Dermis microvascular lymphatic vessel endothelial cell (primary cell): ENCODE measurements around the gene DDR1. TPM values are rescaled to one million over a fixed set of nuclear protein-coding genes. Genes with fewer than 3 reads are reported as not detected.
A peak's percentile ranks its signal among the peaks of the same experiment; 100 is the strongest.
"Not testable (repeated sequence)": the region's sequence is repeated elsewhere in the genome, so short reads cannot be mapped to it uniquely, and the experiment has no call there.

Experiments
- DNase-seq, 2 donors: peaks; one replicate each; pipeline versions ENCODE4 v3.0.0 to v3.0.0-alpha.2; 2010; ENCODE audit warnings: low read depth in 2 of 2
- total RNA-seq: library from RNA; depleted of rRNA; stranded (reverse); fragments of >200 nt; gene quantifications from 2 replicates; pipeline ENCODE4 v1.2.1, GENCODE V29; 2014

The DDR1 gene
- total RNA-seq, 1 donor from 2014 or later, result 4.0 TPM

DNA sequence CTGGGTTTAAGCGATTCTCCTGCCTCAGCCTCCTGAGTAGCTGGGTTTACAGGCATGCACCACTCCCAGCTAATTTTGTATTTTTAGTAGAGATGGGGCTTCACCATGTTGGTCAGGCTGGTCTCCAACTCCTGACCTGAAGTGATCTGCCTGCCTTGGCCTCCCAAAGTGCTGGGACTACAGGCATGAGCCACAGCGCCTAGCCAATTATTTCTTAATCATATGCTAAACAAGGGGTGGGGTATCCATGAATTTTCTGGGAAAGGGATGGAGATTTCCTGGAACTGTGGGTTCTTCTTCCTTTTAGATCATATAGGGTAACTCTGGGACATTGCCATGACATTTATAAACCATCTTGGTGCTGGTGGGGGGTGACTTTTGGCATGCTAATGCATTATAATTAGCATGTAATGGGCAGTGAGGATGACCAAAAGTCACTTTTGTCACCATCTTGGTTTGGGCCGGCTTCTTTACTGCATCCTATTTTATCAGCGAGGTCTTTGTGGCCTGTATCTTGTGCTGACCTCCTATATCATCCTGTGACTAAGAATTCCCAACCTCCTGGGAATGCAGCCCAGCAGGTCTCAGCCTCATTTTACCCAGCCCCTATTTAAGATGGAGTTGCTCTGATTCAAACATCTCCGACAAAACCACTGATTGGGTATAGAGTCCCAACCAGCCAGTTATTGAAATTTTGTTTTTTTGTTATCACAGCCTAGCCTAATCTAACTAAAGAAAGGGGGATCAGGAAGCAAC is 29.9 kb upstream of the DDR1 start:
- no peak for DNase-seq

DNA sequence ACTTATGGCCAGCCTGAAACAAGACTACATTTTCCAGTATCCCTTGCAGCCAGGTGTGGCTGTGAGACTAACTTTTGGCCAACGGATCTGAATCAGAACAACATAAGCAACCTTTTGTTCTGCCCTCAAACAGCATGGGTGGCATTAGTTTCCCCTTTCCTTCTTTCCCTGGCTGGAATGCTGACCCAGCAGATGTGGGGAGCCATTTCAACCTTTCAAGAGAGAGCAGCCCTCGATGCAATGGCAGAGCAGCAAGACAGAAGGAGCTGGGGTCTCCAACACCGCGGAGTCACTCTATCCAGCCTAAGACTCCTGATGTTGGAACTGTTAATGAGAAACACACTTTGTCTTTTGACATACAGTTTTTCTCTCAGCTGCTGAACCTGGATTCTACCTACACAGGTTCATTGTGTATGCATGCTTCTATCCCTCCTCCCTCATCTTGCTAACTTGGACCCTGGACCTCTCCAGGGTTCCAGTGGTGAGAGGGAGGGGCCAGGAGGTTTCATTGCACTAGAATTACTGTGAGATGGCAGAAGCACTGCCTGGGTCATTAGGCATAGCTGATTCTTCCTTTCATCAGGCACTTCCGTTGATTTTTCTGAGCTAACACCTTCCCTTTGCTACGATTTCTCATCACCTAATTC is 28.8 kb upstream of the DDR1 start:
- no peak for DNase-seq

DNA sequence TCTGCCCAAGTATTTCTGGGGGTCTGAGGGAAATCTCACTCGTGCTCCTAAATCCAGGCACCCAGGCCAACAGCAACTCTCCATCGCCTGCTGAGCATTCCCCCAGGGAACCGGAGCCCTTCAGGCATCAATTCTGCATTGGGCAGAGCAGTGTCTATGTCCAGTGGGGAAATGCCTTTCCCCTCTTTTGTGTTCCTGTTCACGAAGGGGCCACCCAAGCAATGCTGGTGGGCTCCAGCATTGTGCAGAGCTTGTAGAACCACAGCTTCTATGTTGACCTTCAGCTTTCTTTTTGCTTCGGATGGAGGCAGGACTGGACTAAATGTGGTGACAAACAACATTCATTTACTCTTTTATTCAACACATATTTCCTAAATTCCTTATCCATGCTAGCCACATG is 27.2 kb upstream of the DDR1 start:
- no peak for DNase-seq

DNA sequence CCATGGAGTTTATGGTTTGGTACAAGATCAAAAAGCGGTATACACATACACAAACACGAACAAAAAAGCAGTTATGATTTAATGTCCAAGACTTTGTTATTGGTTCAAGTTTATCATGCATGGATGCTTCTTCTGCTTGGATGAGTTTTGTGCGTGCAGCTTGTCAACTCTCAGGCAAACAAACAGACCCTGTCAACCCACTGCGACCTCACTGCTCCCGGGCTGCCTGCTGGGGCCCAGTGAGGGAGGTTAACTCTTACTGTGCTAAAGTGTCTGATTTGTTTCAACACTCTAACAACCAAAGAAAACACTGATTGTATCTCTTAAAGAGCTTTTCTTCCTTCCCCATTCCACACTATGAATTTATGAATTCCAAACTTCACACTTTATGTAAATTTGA is 26.8 kb upstream of the DDR1 start:
- no peak for DNase-seq

DNA sequence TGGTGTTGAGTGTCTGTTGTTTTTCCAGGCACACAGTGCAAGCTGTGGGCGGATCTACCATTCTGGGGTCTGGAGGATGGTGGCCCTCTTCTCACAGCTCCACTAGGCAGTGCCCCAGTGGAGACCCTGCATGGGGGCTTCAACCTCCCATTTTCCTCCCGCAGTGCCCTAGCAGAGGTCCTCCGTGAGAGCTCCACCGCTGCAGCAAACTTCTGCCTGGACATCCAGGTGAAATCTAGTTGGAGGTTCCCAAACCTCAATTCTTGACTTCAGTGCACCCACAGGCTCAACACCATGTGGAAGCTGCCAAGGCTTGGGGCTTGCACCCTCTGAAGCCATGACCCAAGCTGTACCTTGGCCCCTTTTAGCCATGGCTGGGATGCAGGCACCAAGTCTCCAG is 24.6 kb upstream of the DDR1 start:
- not testable (repeated sequence) for DNase-seq

DNA sequence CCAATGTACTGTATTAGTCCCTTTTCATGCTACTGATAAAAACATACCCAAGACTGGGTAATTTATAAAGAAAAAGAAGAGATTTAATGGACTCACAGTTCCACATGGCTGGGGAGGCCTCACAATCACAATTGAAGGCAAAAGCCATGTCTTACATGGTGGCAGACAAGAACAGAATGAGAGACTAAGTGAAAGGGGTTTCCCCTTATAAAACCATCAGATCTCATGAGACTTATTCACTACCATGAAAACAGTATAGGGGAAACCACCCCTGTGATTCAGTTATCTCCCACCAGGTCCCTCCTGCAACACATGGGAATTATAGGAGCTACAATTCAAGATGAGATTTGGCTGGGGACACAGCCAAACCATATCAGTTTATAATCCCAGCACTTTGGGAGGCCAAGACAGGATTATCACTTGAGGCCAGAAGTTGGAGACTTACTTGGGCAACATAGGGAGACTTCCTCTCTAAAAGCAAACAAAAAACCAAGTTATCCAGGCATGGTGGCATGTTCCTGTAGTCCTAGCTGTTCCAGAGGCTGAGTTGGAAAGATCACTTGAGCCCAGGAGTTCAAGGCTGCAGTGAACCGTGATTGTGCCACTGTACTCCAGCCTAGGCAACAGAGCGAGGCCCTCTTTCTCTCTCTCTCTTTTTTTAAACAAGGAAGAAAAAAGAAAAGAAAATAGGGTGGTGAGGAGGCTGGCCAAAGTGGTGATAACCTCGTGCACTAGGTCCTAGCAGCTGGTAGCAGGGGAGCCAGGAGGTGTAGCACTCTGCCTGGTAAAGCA is 22.9 kb upstream of the DDR1 start:
- no peak for DNase-seq

DNA sequence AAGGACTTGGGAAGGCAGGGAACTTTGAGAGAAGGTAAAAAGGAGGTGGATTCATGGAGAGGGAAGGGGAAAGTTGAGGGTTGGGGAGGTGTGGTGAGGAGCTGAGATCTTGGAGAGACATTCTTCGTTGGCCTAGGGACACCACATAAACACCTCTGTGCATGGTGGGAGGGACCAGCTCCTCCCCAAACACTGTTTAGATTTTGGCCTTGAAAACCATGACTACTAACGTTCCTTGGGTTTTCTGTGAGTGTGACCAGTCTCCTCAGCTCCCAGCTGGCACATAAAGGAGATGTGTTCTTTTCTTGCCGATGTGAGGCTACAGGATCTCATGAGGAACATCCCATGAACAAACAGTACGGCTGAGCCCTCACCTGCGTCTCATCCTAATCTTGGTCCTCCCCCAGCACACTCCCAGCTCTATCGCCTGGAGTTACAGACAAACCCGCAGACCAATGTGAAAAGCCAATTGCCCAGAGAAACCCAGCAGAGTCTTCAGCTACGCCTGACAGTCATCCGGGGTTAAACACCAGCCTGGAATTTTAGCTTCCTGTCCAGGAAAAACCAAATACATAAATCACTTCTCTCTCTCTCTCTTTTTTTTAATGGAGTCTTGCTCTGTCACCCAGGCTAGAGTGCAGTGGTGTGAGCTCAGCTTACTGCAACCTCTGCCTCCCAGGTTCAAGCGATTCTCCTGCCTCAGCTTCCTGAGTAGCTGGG is 22.0 kb upstream of the DDR1 start:
- DNase-seq, result peak; percentile 86

DNA sequence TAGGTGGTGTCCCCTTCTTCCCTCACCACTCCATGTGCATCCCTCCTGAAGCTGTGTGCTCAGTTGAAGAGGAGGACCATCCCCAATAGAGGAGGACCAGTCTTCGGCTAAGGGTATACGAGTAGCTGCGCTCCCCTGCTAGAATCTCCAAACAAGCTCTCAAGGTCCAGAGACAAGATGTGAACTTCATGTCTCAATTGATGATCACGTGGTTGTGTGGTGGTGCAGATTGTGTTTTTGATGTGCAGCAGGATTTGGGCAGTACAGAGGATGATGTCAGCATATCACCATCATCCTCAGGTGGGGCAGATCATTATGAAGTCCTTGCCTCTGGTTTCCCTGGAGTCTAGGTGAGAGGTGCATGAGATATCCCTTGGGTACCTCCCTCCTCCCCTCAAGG is 20.0 kb upstream of the DDR1 start:
- DNase-seq, result no peak

DNA sequence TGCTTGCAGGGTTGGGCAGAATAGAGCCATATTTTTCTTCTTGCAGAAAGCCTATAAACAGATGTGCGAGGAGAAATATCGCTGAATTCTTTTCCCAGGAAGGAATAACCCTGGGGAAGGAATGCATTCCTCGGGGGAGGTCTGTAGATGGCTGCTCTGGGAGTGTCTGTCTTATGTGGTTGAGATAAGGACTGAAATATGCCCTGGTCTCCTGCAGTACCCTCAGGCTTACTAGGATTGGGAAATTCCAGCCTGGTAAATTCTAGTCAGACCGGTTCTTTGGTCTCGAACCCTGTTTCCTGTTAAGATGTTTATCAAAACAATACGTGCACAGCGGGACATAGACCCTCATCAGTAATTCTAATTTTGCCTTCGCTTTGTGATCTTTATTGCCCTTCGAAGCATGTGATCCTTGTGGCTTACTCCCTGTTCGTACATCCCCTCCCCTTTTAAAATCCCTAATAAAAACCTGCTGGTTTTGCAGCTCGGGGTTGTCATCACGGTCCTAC is 15.0 kb upstream of the DDR1 start:
- DNase-seq, result not testable (repeated sequence)

DNA sequence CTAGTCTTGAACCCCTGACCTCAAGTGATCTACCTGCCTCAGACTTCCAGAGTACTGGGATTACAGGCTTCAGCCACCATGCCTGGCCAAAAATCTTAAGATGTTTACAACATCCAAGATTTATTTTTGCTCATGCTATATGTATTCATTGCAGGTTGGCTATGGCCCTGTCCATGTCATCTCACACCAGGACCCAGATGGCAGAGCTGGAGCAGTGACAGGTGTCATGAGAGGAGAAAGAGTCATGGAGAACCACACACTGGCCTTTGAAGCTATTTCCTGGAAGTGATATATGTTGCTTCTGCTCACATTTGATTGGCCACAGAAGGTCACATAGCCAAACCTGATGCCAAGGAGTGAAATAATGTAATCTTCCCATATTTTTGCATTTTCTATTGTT is 13.8 kb upstream of the DDR1 start:
- DNase-seq, result no peak

DNA sequence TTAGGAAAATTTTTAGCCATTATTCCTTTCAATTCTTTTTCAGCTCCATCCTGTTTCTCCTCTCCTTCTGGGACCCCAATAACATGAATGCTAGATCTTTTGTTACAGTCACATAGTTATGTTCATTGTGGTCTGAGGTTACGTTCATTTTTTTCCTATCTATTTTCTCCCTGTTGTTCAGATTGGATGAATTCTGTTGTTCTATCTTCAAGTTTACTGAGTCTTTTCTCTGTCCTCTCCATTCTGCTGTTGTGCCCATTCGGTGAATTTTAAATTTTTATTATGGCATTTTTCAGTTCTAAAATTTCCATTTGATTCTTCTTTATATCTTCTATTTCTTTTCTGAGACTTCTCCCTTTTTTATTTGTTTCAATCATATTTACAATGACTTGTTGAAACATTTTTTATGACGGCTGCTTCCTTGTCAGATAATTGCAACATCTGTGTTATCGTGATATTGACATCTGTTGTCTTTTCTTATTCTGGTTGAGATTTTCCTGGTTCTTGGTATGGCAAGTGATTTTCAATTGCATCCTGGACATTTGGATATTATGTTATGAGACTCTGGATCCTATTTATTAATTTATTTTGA is 12.6 kb upstream of the DDR1 start:
- DNase-seq, result no peak

DNA sequence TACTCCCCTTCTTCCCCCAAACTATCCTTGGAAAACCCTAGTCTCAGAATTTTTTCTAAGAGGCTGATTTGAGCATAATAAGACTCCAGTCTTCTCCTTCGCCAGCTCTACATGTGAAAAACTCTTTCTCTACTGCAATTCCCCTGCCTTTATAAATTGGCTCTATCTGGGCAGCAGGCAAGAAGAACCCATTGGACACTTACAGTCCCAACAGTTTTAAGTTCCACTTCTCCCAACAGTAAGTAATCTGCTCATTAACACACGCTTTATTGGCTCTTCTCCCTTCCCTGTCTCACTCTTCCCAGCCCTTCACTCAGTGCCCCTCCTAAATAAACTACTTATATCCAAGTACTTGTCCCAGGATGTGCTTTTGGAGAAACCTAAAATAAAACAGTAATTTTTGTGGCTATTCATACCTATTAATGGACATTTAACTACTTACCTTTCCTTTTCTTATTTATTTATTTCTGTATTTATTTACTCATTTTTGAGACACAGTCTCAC is 11.1 kb upstream of the DDR1 start:
- DNase-seq, result no peak

DNA sequence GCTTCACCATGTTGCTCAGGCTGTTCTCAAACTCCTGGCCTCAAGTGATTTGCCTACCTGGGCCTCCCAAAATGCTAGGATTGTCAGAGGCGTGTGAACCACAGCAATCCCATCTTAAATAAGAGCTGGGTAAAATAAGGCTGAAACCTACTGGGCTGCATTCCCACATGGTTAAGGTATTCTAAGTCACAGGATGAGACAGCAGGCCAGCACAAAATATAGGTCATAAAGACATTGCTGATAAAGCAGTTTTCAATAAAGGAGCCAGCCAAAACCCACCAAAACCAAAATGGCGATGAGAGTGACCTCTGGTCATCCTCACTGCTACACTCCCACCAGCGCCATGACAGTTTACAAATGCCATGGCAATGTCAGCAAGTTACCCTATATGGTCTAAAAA is 10.5 kb upstream of the DDR1 start:
- DNase-seq, result not testable (repeated sequence)

DNA sequence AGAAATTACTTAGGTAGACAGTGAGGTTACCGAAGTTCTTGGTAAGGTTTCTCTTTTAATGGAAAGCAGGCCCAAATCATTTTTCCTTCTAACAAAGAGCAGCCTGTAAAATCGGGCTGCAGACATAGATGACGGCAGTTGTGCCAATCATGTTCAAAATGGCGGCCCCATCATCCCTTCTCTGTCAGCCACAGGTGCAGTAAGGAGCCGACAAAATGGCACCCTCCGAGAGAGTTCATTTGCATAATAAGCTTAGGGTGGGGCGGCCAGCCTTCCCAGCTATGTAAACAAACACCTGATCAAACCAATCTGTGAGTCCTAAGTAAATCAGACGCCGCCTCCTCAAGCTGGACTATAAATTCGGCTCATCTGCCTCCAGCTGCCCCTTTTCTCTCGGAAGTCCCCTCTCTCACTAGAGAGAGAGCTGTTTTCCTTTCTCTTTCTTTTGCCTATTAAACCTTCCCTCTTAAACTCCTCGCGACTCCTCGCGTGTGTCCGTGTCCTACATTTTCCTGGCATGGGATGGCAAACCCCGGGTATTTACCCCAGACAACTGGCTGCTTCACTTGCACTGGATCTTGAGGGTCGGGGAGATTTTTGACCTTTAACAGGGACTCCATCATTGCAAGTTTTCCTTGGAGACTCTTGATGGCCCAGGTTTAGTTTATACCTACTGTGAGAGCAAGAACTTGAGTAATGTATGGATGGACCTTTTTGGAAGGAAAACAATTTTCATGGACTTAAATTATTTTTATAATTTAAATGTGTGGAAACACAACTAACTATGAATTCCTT is 8.9 kb upstream of the DDR1 start:
- DNase-seq, result no peak

DNA sequence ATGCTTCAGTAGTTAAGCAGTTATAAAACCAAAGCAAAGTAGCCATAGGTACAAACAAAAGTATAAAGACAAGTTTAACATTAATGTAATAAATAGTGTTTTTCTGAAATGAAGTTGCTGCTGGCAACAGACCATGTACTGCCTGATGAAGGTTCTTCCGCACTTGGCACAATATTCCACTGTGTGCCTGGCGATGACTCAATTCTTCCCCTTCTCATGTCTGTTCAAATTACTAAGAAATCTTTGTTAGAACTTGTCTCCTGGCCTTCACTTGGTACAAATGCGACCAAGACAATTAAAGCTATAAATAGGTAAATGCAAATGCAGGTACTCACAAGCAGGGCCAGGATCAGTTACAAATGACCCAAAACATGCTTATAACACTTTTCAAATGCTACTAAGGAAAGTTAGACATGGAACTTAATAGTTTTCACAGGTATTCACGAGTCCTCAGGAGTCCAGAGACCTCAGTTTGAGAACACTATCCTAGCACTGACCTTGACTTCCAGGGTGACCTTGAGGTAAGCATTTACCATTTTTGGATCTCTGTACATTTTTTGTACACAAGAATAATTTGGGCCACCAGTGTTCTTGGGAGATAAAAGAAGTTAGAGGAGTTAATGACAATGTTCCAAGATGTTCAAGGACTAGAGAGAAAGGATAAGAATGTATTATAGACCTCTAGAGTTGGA is 8.1 kb upstream of the DDR1 start:
- peak; percentile 84 to 97 for DNase-seq

DNA sequence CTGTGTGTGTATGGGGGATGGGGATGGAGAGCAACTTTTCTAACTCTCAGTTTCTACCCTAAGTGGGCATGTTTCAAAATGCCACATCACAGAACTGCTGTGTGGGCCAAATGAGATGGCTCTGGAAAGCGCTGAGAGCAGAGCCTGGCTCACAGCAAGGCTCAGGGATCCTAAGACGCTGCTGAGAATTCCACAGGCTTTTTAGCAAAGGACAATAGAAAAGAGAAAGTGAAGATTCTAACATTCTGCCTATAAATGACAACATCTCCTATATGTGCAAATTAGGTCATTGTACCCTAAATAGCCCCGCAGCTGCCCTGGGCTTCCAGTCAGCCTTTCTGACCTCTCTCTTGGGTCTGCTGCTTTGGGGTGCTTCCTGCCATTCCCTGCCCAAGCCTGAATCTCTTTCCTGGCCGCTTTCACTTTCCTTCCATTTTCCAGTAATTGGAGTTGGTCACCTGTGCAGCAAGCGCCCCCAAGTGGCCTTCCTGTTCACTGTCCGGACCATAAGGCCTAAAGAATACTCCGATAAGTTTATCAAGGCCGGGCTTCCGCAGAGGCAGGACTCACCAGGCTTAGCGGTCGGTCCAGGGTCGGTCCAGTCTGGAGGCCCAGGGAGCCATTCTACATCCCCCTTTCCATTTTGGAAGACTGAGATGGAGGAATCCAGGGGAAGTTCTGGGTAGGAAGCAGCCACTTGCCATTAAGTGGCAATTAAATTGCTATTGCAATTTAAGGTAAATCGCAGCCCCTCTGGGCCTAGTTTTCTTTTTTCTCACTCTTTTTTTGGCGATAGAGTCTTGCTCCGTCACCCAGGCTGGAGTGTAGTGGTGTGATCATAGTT is 6.7 kb upstream of the DDR1 start:
- peak; percentile 80 to 93 for DNase-seq

DNA sequence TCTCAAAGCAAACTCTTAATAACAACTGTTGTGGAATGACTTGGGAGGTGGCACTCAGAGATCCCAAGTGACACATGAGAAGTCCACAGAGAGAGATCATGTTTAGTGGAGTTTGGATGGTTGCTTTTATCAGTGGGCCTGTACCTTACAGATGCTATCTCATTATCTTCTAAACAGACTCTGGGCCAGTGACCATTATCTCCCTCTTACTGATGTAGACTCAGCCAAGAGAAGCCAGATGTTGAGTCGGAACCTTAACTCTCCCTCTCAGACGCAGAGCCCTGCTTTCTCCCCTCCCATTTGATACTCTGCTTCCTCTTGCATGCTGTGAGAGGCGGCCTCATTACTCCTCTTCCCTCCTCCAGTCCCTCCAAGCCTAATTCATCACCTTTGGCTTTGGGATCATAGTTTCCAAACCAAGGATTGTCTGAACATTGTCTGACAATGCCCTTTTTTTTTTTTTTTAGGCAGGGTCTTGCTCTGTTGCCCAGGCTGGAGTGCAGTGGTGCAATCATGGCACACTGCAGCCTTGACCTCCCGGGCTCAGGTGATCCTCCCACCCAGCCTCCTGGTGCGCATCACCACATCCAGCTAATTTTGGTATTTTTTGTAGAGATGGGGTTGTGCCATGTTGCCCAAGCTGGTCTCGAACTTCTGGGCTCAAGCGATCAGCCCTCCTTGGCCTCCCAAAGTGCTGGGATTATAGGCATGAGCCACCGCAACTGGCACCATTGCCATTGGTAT is 4.5 kb upstream of the DDR1 start:
- DNase-seq, result no peak

DNA sequence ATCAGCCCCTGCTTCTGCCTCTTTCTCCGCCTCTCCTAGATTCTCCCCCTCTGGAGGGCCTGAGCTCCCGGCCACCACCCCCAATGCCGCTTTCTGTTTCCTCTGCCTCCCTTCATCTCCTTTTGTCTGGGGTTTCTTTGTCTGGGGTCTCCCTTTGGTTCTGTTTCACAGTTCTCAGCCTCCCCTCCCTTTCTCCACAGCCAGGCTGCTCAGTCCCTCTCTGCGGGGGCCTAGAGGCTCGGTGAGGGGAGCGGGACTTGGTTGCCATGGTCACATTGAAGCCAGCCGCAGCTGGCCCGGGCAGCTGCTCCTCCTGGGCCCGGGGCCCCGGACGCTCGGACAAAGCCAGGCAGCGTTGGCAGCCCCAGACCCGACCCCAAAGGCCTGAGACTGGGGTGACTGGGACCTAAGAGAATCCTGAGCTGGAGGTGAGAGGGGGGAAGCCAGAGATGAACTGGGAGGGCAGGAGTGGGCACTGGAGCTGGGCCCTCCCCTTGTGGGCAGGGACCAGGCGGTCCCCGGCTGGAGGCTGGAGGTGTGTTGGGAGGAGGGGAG is 3.5 kb upstream of the DDR1 start:
- DNase-seq, result no peak
